Astrocyte of the cerebellum (primary cell): ENCODE measurements around the gene PKP4.

Experiments used
- DNase-seq: peaks from one replicate; pipeline ENCODE4 v3.0.0-alpha.2; 2011; ENCODE audit warnings: low read depth
- H3K4me3 ChIP-seq: 2 replicates; pipeline ENCODE4 v1.5.1; 2011; ENCODE audit warnings: mild to moderate bottlenecking, low read depth, low read length, moderate library complexity
- CTCF ChIP-seq: IDR thresholded peaks from 2 replicates; pipeline ENCODE4 v1.5.1; 2012; ENCODE audit warnings: low read length, low read depth, moderate library complexity, mild to moderate bottlenecking; ENCODE audit errors: missing control alignments
- in situ Hi-C: cut with HindIII; loops from 2 replicates; pipeline ENCODE4 v1.10.0; 2017; ENCODE audit warnings: low sequenced_read_pairs

Gene PKP4

DNA sequence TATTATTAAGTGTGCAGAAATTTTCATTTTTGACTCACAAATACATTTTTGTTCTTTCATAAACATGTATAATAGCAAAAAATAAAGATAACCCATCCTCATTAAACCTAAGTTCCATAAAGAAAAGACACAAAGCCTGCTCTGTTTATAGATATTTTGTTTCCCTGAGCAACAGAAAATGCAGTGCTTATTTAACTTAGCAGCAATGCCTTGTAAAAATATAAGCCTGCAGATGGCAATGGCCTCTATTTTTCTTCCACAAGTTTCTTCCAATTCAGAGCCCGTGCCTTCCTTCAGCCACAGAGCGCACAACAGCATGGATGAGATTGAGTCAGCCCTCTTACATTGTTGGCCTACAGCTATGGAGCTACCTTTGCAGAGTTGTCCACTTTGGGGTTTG is 43.6 kb downstream of the PKP4 start:
- TF ChIP-seq CTCF, result no peak
- no peak overlapping the region for H3K4me3 ChIP-seq
- DNase-seq, result no peak
- in situ Hi-C loops, result no loop called here

DNA sequence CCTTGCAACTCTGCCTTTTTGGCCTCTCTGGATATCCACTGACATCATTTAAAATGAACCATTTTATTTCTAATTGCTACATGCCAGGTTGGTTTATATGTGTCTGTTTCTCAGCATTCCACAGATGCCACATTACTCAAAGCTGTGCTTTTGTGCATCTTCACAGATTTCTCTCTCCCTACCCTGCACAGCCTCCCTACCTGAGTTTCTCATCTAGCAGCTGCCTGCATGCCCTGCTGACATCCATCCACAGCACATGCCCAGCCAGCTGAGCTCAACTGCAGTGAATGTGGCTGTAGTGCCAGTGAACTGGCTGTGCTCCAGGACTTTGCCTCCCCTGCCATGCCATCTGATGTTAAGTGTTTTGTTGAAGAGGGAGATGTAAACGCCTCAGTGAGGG is 44.5 kb downstream of the PKP4 start:
- in situ Hi-C loops, result no loop called here
- no peak overlapping the region for H3K4me3 ChIP-seq
- no peak for DNase-seq
- TF ChIP-seq CTCF, result no peak

DNA sequence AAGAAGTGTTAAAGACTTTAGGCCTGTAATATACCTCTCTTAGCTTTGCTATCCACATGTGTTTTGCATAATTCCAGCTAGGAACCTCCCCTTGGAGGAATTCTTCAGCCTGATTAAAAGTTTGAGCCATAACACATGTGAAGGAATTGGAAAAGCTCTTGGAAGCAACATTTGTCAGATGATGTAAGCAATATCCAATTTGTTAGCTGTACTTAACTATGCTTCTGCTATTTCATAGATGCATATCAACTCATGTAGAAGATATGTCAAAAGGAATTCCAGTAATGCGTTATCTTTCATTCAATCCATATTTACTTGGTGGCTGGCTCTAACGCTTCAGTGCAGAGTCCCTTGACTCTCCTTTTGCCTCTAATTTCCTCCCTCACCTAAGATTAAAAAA is 46.2 kb downstream of the PKP4 start:
- in situ Hi-C loops, result no loop called here
- peak; percentile 33 for DNase-seq
- no peak for TF ChIP-seq CTCF
- H3K4me3 ChIP-seq, result no peak overlapping the region

- no peak for TF ChIP-seq CTCF
- no peak overlapping the region for H3K4me3 ChIP-seq
- in situ Hi-C loops, result no loop called here
- no peak for DNase-seq
Observed at GRCh38 chr2:158504088-158504487, 47.3 kb downstream of the PKP4 start.

DNA sequence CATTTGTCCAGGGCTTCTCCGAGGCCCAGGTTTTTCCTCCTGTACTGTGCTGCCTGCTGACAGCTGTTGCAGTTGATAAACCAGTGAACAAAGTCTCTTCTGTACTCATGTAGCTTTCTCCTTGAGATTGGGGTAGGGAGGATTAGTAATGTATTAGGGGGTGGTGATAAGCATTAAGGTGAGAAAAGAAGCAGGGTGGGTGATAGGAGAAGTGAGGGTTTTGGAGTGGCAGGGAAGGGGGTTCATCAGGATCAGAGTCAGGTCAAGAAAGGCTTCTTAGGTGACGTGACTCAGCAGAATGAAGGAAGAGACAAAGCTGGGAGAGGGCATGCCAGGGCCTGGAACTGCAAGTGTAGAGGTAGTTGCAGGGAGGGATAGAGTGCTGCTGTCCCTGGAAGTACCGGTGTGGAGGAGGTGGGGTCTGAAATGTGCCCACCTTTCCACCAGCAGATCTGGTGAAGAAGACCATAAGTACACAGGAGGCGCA is 48.7 kb downstream of the PKP4 start:
- no peak overlapping the region for H3K4me3 ChIP-seq
- TF ChIP-seq CTCF, result no peak
- DNase-seq, result no peak
- in situ Hi-C loops, result no loop called here

GRCh38 chr2:158507141-158507540 is 50.4 kb downstream of the PKP4 start:
- no peak overlapping the region for H3K4me3 ChIP-seq
- in situ Hi-C loops, result no loop called here
- DNase-seq, result peak; percentile 32
- no peak for TF ChIP-seq CTCF

DNA sequence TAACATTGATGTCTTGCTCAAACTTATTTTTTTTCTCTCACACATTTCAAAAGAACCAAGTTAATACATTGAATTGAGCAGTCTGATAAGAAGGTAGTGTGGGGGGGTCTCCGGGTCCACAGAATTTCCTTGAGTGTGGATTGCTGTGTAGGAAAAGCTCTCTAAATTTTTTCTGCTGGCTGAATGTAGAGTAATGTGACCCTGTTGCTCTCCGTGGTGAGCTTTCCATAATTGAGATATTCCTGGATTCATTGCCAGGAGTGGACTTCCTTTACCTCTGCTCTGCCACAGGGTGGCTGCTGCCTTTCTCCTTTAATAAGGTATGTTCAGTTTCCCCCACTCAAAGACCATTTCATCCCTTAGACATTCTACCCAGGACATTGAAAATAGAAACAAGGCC is 50.9 kb downstream of the PKP4 start:
- in situ Hi-C loops, result no loop called here
- DNase-seq, result no peak
- H3K4me3 ChIP-seq, result no peak overlapping the region
- no peak for TF ChIP-seq CTCF
